ENCODE data around the gene ANAPC10.

DNA sequence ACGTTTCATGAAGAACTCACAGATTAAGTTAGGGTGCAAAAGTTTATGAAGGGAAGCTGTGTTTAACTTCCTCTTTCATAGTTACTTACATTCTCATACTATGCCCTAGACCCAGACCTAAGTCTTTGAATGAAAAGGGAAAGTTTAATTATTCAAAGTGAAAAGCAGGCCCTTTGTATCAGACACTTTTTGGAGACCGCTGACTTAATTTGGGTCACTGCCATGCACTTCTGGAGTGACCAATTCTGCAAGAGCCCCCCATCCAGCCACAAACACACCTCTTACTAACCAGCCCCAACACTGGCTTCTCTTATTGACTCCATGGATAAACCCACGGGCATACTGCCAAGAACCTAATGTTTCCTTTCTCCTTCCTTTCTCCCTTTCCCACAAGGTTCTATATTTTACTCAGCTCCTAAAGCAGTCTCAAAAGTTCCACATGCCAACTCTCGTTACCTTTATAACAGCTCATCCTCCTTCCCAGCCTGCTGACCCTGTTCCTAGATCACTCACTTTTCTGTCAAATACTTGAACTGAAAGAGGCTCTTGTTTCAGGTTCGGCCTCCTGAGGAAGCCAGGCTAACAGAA, 34.6 kb upstream of the ANAPC10 start:
- TF ChIP-seq POLR2A (IDR thresholded peaks at IDR 0.05) (no peak), POLR2AphosphoS5 (IDR thresholded peaks at IDR 0.05) (no peak)
- TF ChIP-seq, protein P1, sequence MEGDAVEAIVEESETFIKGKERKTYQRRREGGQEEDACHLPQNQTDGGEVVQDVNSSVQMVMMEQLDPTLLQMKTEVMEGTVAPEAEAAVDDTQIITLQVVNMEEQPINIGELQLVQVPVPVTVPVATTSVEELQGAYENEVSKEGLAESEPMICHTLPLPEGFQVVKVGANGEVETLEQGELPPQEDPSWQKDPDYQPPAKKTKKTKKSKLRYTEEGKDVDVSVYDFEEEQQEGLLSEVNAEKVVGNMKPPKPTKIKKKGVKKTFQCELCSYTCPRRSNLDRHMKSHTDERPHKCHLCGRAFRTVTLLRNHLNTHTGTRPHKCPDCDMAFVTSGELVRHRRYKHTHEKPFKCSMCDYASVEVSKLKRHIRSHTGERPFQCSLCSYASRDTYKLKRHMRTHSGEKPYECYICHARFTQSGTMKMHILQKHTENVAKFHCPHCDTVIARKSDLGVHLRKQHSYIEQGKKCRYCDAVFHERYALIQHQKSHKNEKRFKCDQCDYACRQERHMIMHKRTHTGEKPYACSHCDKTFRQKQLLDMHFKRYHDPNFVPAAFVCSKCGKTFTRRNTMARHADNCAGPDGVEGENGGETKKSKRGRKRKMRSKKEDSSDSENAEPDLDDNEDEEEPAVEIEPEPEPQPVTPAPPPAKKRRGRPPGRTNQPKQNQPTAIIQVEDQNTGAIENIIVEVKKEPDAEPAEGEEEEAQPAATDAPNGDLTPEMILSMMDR (IDR thresholded peaks at IDR 0.05 in 8 of 11, conservative IDR thresholded peaks at IDR 0.05 in 3 of 11): no peak
